H1 (cell line): Measurements from ENCODE around the gene RASSF3. TPM values are rescaled to one million over a fixed set of nuclear protein-coding genes. Genes with fewer than 3 reads are reported as not detected.

Experiments
- CTCF ChIA-PET: fragments of 300-600 bp; sonication (Branson Sonifier 250); formaldehyde crosslinking; loops from one replicate; lab custom pipeline; 2021; ENCODE audit not compliant: partially characterized antibody; lab: Charles Lee
- POLR2A ChIA-PET: fragments of 300-600 bp; sonication (Branson Sonifier 250); formaldehyde crosslinking; loops from one replicate; lab custom pipeline; 2021; ENCODE audit warnings: inconsistent platforms; ENCODE audit not compliant: partially characterized antibody; lab: Charles Lee
- DNase-seq, 2 experiments: peaks; one replicate each; pipeline versions ENCODE4 v3.0.0 to v3.0.0-alpha.2; 2010 to 2022; ENCODE audit warnings: low spot score in 2 of 2, low read depth in 1 of 2, mixed read lengths in 1 of 2
- FAIRE-seq: peaks from 2 replicates; lab custom pipeline; 2011; peaks lifted over from hg19 to GRCh38; lab: Jason Lieb, UNC
- H2AFZ ChIP-seq: 2 replicates; pipeline ENCODE4 v1.8.1; 2012; ENCODE audit warnings: low read length, inconsistent platforms
- H2AK5ac ChIP-seq: 2 replicates; pipeline ENCODE4 v1.6.1; 2013; ENCODE audit warnings: low read depth, low read length
- H2BK120ac ChIP-seq: replicated peaks from 2 replicates; pipeline ENCODE3; 2013; ENCODE audit warnings: low read depth, low read length, inconsistent platforms
- H2BK12ac ChIP-seq: 2 replicates; pipeline ENCODE4 v1.6.1; 2013; ENCODE audit warnings: low read depth, low read length
- H2BK15ac ChIP-seq: 2 replicates; pipeline ENCODE4 v1.6.1; 2013; ENCODE audit warnings: low read length
- H2BK20ac ChIP-seq: 2 replicates; pipeline ENCODE4 v1.6.1; 2013; ENCODE audit warnings: low read length
- H2BK5ac ChIP-seq: 2 replicates; pipeline ENCODE4 v1.6.1; 2013; ENCODE audit warnings: low read depth, low read length
- H3K14ac ChIP-seq: 2 replicates; pipeline ENCODE4 v1.6.1; 2013; ENCODE audit warnings: inconsistent platforms; ENCODE audit not compliant: insufficient read length
- H3K18ac ChIP-seq: 2 replicates; pipeline ENCODE4 v1.6.1; 2013; ENCODE audit warnings: low read length; ENCODE audit errors: extremely low read depth
- H3K23ac ChIP-seq: 2 replicates; pipeline ENCODE4 v1.6.1; 2013; ENCODE audit warnings: inconsistent platforms; ENCODE audit not compliant: insufficient read length
- H3K23me2 ChIP-seq: 2 replicates; pipeline ENCODE4 v1.6.1; 2013; ENCODE audit warnings: low read depth, low read length
- H3K27ac ChIP-seq: 2 replicates; pipeline ENCODE4 v1.6.1; 2011; ENCODE audit warnings: low read depth, low read length, inconsistent platforms
- H3K27me3 ChIP-seq, 4 experiments: replicated peaks in 1 of 4; 1 replicate in 1 of 4; 2 replicates in 3 of 4; pipeline versions ENCODE4 v1.6.1 to v1.8.1; 2011 to 2013; ENCODE audit warnings: low read length in 3 of 4, mild to moderate bottlenecking in 3 of 4, inconsistent platforms in 2 of 4, mixed read lengths in 2 of 4, moderate library complexity in 1 of 4; ENCODE audit not compliant: control insufficient read depth in 3 of 4, insufficient read depth in 3 of 4; ENCODE audit errors: extremely low read depth in 1 of 4
- H3K36me3 ChIP-seq, 4 experiments: 2 replicates each; pipeline versions ENCODE4 v1.6.1 to v1.8.1; 2011 to 2013; ENCODE audit warnings: mild to moderate bottlenecking in 4 of 4, low read length in 3 of 4, moderate library complexity in 2 of 4, control low read depth in 1 of 4, inconsistent platforms in 1 of 4; ENCODE audit not compliant: insufficient read depth in 4 of 4, control insufficient read depth in 2 of 4
- H3K4ac ChIP-seq: replicated peaks from 2 replicates; pipeline ENCODE3; 2013; ENCODE audit warnings: low read length, low read depth, mixed read lengths, inconsistent platforms; ENCODE audit not compliant: insufficient read length
- H3K4me1 ChIP-seq, 4 experiments: replicated peaks in 1 of 4; 1 replicate in 1 of 4; 2 replicates in 3 of 4; pipeline versions ENCODE4 v1.6.1 to v1.8.1; 2011 to 2013; ENCODE audit warnings: low read length in 3 of 4, inconsistent platforms in 2 of 4, mixed read lengths in 1 of 4; ENCODE audit not compliant: insufficient read depth in 4 of 4, control insufficient read depth in 3 of 4
- H3K4me2 ChIP-seq, 2 experiments: 2 replicates each; pipeline versions ENCODE4 v1.6.1 to v1.8.1; 2011 to 2013; ENCODE audit warnings: low read depth in 2 of 2, low read length in 2 of 2, control low read depth in 1 of 2, inconsistent platforms in 1 of 2, mild to moderate bottlenecking in 1 of 2; ENCODE audit not compliant: insufficient read depth in 1 of 2
- H3K4me3 ChIP-seq, 4 experiments: fragments of 200-600, 300-600 bp in 1 of 4; sonication (generic), shearing (Covaris generic), sonication (Bioruptor Twin) in 1 of 4; 2 replicates each; pipeline versions ENCODE4 v1.5.1 to v1.8.1; 2011 to 2016; ENCODE audit warnings: low read length in 4 of 4, low read depth in 3 of 4, control low read depth in 2 of 4, inconsistent platforms in 2 of 4, mild to moderate bottlenecking in 2 of 4, mixed read lengths in 1 of 4, moderate library complexity in 1 of 4; ENCODE audit not compliant: insufficient read depth in 2 of 4; ENCODE audit errors: extremely low read depth in 1 of 4
- H3K56ac ChIP-seq: replicated peaks from 2 replicates; pipeline ENCODE3; 2013; ENCODE audit warnings: low read depth, mild to moderate bottlenecking, mixed read lengths, low read length, inconsistent platforms; ENCODE audit not compliant: insufficient read length
- H3K79me1 ChIP-seq: 2 replicates; pipeline ENCODE4 v1.6.1; 2013; ENCODE audit warnings: low read depth, low read length, control low read depth
- H3K79me2 ChIP-seq, 2 experiments: 2 replicates each; pipeline versions ENCODE4 v1.6.1 to v1.8.1; 2012 to 2013; ENCODE audit warnings: low read length in 2 of 2, mild to moderate bottlenecking in 2 of 2, inconsistent platforms in 1 of 2; ENCODE audit not compliant: insufficient read depth in 2 of 2, control insufficient read depth in 1 of 2
- H3K9ac ChIP-seq, 4 experiments: replicated peaks in 1 of 4; 1 replicate in 1 of 4; 2 replicates in 3 of 4; pipeline versions ENCODE4 v1.6.1 to v1.8.1; 2011 to 2013; ENCODE audit warnings: low read depth in 3 of 4, low read length in 3 of 4, control low read depth in 2 of 4, mild to moderate bottlenecking in 2 of 4, moderate library complexity in 2 of 4, inconsistent platforms in 1 of 4; ENCODE audit errors: extremely low read depth in 1 of 4
- H3K9me3 ChIP-seq, 2 experiments: 2 replicates each; pipeline versions ENCODE4 v1.6.1 to v1.8.1; 2012 to 2013; ENCODE audit warnings: mild to moderate bottlenecking in 2 of 2, moderate library complexity in 2 of 2, control low read depth in 1 of 2, inconsistent platforms in 1 of 2, low read depth in 1 of 2, low read length in 1 of 2, mixed read lengths in 1 of 2; ENCODE audit not compliant: insufficient read depth in 2 of 2
- H4K20me1 ChIP-seq, 2 experiments: replicated peaks in 1 of 2; 2 replicates each; pipeline versions ENCODE3 to v1.8.1; 2011 to 2013; ENCODE audit warnings: inconsistent platforms in 2 of 2, low read length in 2 of 2, mild to moderate bottlenecking in 1 of 2; ENCODE audit not compliant: insufficient read depth in 2 of 2, control insufficient read depth in 1 of 2
- H4K5ac ChIP-seq: 2 replicates; pipeline ENCODE4 v1.6.1; 2013; ENCODE audit warnings: low read length, low read depth, mixed read lengths, inconsistent platforms; ENCODE audit not compliant: insufficient read length
- H4K8ac ChIP-seq: 2 replicates; pipeline ENCODE4 v1.8.0; 2013; ENCODE audit warnings: mild to moderate bottlenecking, moderate library complexity, low read length, inconsistent platforms; ENCODE audit not compliant: insufficient read depth; ENCODE audit errors: extremely low read depth
- H4K91ac ChIP-seq: replicated peaks from 2 replicates; pipeline ENCODE3; 2013; ENCODE audit warnings: low read length, mixed read lengths, inconsistent platforms; ENCODE audit not compliant: insufficient read length
- ASH2L ChIP-seq: fragments of 200-600, 300-600 bp; sonication (generic); IDR thresholded peaks from one replicate; pipeline ENCODE4 v1.7.1; 2017; ENCODE audit warnings: low read length
- RXRA ChIP-seq: IDR thresholded peaks from 2 replicates; pipeline ENCODE4 v1.6.1; 2011; ENCODE audit warnings: low read depth, mild to moderate bottlenecking, low read length, moderate library complexity; ENCODE audit not compliant: insufficient read depth
- WGBS, 2 experiments: shearing (Covaris generic) in 1 of 2; methylation state at CpG; one replicate each; pipeline versions ENCODE4 v1.1.6 to v1.1.7; 2013 to 2015; ENCODE audit warnings: low lambda C conversion rate in 2 of 2, mixed read lengths in 2 of 2, inconsistent platforms in 1 of 2, low coverage in 1 of 2, missing lambda C conversion rate in 1 of 2; ENCODE audit not compliant: insufficient replicate concordance in 2 of 2, insufficient coverage in 1 of 2, insufficient read length in 1 of 2; ENCODE audit errors: extremely low coverage in 1 of 2, missing lambda C conversion rate in 1 of 2; 5-methylcytosine and 5-hydroxymethylcytosine counted together
- polyA plus RNA-seq, 7 experiments: library from polyadenylated mRNA; depleted of rRNA in 3 of 7; stranded (reverse) in 5 of 7; unstranded in 2 of 7; fragments of >200 nt in 5 of 7; fragments of 200-250 nt in 2 of 7; gene quantifications; 1 replicate in 5 of 7; 2 replicates in 1 of 7; 4 replicates in 1 of 7; pipeline versions ENCODE4 v1.2.1 to v1.2.3, GENCODE V29; 2011 to 2013; ENCODE audit warnings: missing spikeins in 2 of 7, mixed read lengths in 2 of 7
- total RNA-seq: library from RNA; stranded (reverse); fragmentation: NEBNext Ultra II Directional; extraction: Animal tissue kit (Norgen Biotek cat#: 25700); gene quantifications from 2 replicates; pipeline ENCODE4 v1.2.1, GENCODE V29; 2021

RASSF3 gene
- total and polyA plus RNA-seq, 2 of the 8 experiments (the other 6 are each of a cell fraction or from before 2014, with no cell fraction given), result 19.1 to 64.3 TPM

DNA sequence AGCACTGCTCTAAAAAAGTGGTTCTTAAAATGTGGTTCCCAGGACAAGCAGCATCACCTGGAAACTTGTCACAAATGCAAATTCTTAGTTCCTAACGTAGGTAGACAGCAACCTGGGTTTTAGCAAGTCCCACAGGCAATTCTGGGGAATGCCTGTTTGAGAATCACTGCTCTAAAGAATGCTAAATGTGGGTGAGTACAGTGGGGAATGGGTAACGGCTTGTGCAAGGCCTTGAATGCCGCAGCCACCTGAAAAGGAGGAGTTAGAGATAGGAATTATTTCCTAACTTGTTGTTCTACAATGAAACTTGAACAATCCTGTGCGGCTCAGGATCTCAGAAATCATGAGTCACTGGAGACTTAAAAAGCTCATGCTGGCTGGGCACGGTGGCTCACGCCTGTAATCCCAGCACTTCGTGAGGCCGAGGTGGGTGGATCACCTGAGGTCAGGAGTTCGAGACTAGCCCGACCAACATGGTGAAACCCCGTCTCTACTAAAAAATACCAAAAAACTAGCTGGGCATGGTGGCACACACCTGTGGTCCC lies 114.0 kb downstream of the RASSF3 start:
- no peaks in the 10 kb centered on the region for H3K79me2 ChIP-seq
- peaks cover 2 to 39% (median 8%) of the 10 kb centered on the region in 4 experiments; a peak in 7 of 8 replicates for H3K36me3 ChIP-seq
- H4K5ac ChIP-seq, result no peak overlapping the region
- H2AFZ ChIP-seq, result no peak overlapping the region
- peak overlapping the region; percentile 61 for H3K23ac ChIP-seq
- H3K18ac ChIP-seq, result no peak overlapping the region
- FAIRE-seq (no peak), DNase-seq (no peak)
- H2BK15ac ChIP-seq, result no peak overlapping the region
- no peak overlapping the region for H4K91ac ChIP-seq
- H3K4ac ChIP-seq, result no peak overlapping the region
- H2AK5ac ChIP-seq, result no peak overlapping the region
- H3K4me2 ChIP-seq, result no peak overlapping the region
- H3K9me3 ChIP-seq, result no peaks in the 10 kb centered on the region
- H3K27me3 ChIP-seq, result no peaks in the 10 kb centered on the region
- no peaks in the 10 kb centered on the region for H3K4me1 ChIP-seq
- H2BK120ac ChIP-seq, result no peak overlapping the region
- no peak overlapping the region for H2BK20ac ChIP-seq
- H3K27ac ChIP-seq, result no peak overlapping the region
- no peak overlapping the region for H3K56ac ChIP-seq
- no peak overlapping the region for H2BK5ac ChIP-seq
- WGBS, 2 experiments, result 93% methylated on average over 11 of the region's 11 CpGs; no CpG with 5 or more reads in 1 of the 2 experiments
- no peaks in the 10 kb centered on the region for H3K23me2 ChIP-seq
- no peak overlapping the region for H4K8ac ChIP-seq
- POLR2A ChIA-PET, result interaction anchor here (0.6 kb wide), 1 partner anchor 367 kb away, joined by 3 read pairs; no protein-coding TSS in a partner anchor
- no peaks in the 10 kb centered on the region for H3K79me1 ChIP-seq
- H4K20me1 ChIP-seq, result no peaks in the 10 kb centered on the region
- H3K9ac ChIP-seq, result no peak overlapping the region
- no peak for TF ChIP-seq RXRA
- no peak for TF ChIP-seq ASH2L
- H3K14ac ChIP-seq, result no peak overlapping the region
- H2BK12ac ChIP-seq, result no peak overlapping the region
- H3K4me3 ChIP-seq, result no peak overlapping the region
- CTCF ChIA-PET, result interaction anchor here (0.6 to 1.3 kb wide), 2 partner anchors 116 to 513 kb away, joined by 3 to 4 read pairs; no protein-coding TSS in a partner anchor
